Pancreas (tissue), 10 donors: ENCODE data around the gene AGBL1. TPM values are rescaled to one million over a fixed set of nuclear protein-coding genes. Genes with fewer than 3 reads are reported as not detected.

ENCODE experiments used
- ATAC-seq, 4 donors: fragments of 200-7000 bp; cut with Tn5 transposase; one replicate each; pipeline versions ENCODE4 v1.8.0 to v1.9.1; 2020; ENCODE audit warnings: mild to moderate bottlenecking in 4 of 4, moderate library complexity in 4 of 4
- DNase-seq, 6 donors: peaks; one replicate each; pipeline ENCODE4 v3.0.0-alpha.2; 2020
- FAIRE-seq: peaks from 2 replicates; lab custom pipeline; 2012; peaks lifted over from hg19 to GRCh38; lab: Jason Lieb, UNC
- H3K27ac ChIP-seq, 4 donors: fragments of 200-600 bp; sonication (generic); 1 replicate in 3 of 4; 2 replicates in 1 of 4; pipeline versions ENCODE4 v1.5.0 to v1.8.0; 2020
- H3K27me3 ChIP-seq, 4 donors: fragments of 200-600 bp; one replicate each; pipeline ENCODE4 v1.8.0; 2021
- H3K36me3 ChIP-seq, 3 donors: fragments of 200-600 bp; sonication (generic) in 1 of 3; one replicate each; pipeline versions ENCODE4 v1.5.0 to v1.8.0; 2020 to 2021
- H3K4me1 ChIP-seq, 3 donors: fragments of 200-600 bp; one replicate each; pipeline ENCODE4 v1.8.0; 2021
- H3K4me3 ChIP-seq, 4 donors: fragments of 200-600 bp; sonication (generic) in 2 of 4; one replicate each; pipeline versions ENCODE4 v1.5.0 to v1.8.0; 2020 to 2021
- H3K9me3 ChIP-seq, 4 donors: fragments of 200-600 bp; one replicate each; pipeline ENCODE4 v1.8.0; 2021
- WGBS, 2 donors: extraction: QIAGEN DNeasy Blood & Tissue Kit; methylation state at CpG; one replicate each; pipeline ENCODE4 v1.1.7; 2013; 5-methylcytosine and 5-hydroxymethylcytosine counted together
- intact Hi-C, 3 donors: fragments of 100-400 bp; cut with DNase I; formaldehyde crosslinking; loops; one replicate each; pipeline versions ENCODE4 v1.11.1 to v1.14.2; 2022
- polyA plus RNA-seq, 2 donors: library from polyadenylated mRNA; stranded (reverse); fragments of 200-250 nt; gene quantifications; one replicate each; pipeline ENCODE4 v1.2.3, GENCODE V29; 2013
- total RNA-seq, 6 donors: library from RNA; stranded (reverse); fragmentation: NEBNext Ultra II Directional in 4 of 6; extraction: Animal tissue kit (Norgen Biotek cat#: 25700) in 4 of 6; gene quantifications; one replicate each; pipeline versions ENCODE4 v1.2.1 to v1.2.4, GENCODE V29; 2021 to 2023
- TF ChIP-seq, protein P1 (sequence below), 4 donors: fragments of 200-600 bp; sonication (generic) in 3 of 4; IDR thresholded peaks; one replicate each; pipeline versions ENCODE4 v1.5.0 to v1.8.0; 2021; ENCODE audit warnings: antibody characterized with exemption in 4 of 4
- donor health status: healthy with polysubstance abuse.
- donor health status: DM: no; HTN: no; CAD: no; lungs with moderate emphysema.
- donor health status: DM: no; HTN: no; CAD: no.
- donor health status: control.
- donor health status: control.
- donor health status: Bipolar disorder and iron deficiency.
- donor health status: DM: yes; HTN: yes; CAD: no.
- donor health status: DM: no; HTN: no; CAD: no.
- donor health status: DM: no; HTN: no; CAD: no.
- donor health status: DM: yes; HTN: yes; CAD: no.

Gene AGBL1
- total RNA-seq (under 1 TPM in 2 of 6 donors, not detected in 4; 0.05 to 0.06 TPM), polyA plus RNA-seq (under 1 TPM in 1 of 2 donors, not detected in 1; under 0.01 TPM)

DNA sequence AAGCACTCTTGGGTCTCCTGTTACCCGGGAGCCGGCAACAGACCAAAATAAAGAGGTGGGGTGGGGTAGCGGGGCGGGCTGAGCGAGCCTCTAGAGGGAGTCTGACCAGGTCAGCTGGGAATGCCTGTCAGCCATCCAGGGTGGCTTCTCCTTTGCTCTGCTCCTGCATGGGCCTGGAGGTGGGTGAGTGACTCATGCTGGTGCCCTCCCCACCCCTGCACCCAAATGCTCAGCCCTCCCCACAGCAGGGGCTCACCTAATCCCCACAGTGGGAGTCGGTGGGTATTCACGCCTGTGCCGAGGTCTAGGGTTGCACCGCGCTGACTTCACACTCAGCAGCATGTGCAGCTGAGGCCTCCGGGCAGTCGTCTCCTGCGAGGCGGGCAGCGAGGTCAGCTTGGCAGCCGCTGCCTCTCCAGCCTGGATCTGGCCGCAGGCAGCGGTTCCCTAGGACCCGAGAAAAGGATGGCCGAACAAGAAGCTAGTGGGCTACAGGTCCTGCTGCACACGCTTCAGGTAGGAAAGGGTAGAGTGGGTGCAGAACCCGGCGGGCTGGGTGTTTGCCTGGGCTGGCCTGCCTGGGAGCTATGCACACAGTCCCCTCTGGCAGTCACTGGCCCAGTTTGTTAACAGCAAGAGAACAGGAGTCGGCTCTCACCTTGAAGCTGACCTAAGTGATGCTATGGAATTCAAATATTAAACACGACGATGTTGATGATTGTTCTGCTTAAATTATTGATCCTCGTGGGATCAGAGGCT, at the start of gene AGBL1:
TSS of gene AGBL1 (plus strand) at position 364 of the 759 bp plus-strand sequence.
- DNase-seq (no peak), ATAC-seq (no peak), FAIRE-seq (no peak)
- 52 to 62% methylated on average over 27 of the region's 27 CpGs for WGBS, 2 donors
- TF ChIP-seq, protein P1, sequence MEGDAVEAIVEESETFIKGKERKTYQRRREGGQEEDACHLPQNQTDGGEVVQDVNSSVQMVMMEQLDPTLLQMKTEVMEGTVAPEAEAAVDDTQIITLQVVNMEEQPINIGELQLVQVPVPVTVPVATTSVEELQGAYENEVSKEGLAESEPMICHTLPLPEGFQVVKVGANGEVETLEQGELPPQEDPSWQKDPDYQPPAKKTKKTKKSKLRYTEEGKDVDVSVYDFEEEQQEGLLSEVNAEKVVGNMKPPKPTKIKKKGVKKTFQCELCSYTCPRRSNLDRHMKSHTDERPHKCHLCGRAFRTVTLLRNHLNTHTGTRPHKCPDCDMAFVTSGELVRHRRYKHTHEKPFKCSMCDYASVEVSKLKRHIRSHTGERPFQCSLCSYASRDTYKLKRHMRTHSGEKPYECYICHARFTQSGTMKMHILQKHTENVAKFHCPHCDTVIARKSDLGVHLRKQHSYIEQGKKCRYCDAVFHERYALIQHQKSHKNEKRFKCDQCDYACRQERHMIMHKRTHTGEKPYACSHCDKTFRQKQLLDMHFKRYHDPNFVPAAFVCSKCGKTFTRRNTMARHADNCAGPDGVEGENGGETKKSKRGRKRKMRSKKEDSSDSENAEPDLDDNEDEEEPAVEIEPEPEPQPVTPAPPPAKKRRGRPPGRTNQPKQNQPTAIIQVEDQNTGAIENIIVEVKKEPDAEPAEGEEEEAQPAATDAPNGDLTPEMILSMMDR (IDR thresholded peaks at IDR 0.05): no peak
- Histone ChIP-seq H3K9me3 (no peaks in the 10 kb centered on the region), H3K27me3 (no peaks in the 10 kb centered on the region), H3K27ac (no peak within 1 kb of the TSS), H3K4me1 (no peaks in the 10 kb centered on the region), H3K36me3 (no peaks in the 10 kb centered on the region), H3K4me3 (no peak within 1 kb of the TSS)
- intact Hi-C loops: no loop called here

DNA sequence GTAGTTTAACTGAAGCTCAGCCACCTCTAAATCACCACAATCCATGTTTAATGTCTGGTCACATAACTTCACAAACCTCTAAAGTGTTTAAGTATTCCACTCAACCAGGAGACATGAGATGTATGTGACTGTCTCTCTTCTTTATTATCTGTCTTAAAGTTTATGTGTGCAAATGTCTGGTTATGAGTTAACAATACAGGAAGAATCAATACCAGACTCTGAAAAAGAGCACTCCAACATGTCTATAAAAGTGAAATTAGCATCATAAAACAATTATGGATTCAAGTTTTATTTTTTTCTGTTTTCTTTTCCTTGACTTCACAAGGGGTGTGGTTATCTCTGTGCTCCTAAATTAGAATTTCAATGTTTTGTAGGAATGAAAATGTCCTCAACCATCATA, 44.8 kb upstream of the AGBL1 start:
- intact Hi-C loops: no loop called here
- Histone ChIP-seq H3K36me3 (no peaks in the 10 kb centered on the region), H3K9me3 (no peaks in the 10 kb centered on the region), H3K4me3 (no peak overlapping the region), H3K27me3 (peaks cover 0 to 3% (median 0%) of the 10 kb centered on the region in 4 donors), H3K27ac (no peak overlapping the region), H3K4me1 (no peaks in the 10 kb centered on the region)
- TF ChIP-seq, protein P1 (IDR thresholded peaks at IDR 0.05): no peak
- peak; percentile 54 for FAIRE-seq
- no peak for ATAC-seq
- DNase-seq: no peak

DNA sequence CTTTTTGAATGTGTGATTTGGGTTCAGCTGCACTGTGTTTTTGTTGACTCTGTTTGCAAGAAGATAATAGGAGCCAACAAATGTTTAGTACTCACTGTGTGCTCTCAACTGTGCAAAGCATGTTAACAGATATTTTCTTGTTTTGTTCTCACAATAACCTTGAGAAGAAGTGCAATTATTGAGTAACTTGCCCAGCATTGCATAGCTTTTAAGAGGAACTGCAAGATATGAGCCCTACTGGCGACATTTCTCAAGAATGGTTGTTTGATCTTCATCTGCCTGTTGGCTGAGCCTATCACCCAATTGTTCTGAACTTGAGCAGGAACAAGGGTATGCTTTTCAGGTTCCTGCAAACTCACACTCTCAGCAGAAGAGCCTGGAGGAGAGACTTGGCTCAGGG, 43.4 kb upstream of the AGBL1 start:
- Histone ChIP-seq H3K9me3 (no peaks in the 10 kb centered on the region), H3K27ac (no peak overlapping the region), H3K4me3 (no peak overlapping the region), H3K27me3 (peaks cover 0 to 3% (median 0%) of the 10 kb centered on the region in 4 donors), H3K4me1 (no peaks in the 10 kb centered on the region), H3K36me3 (no peaks in the 10 kb centered on the region)
- TF ChIP-seq, protein P1 (IDR thresholded peaks at IDR 0.05): no peak
- FAIRE-seq (no peak), ATAC-seq (no peak), DNase-seq (no peak)
- intact Hi-C loops: no loop called here
- WGBS, 2 donors: 62 to 70% methylated on average over 1 of the region's 1 CpG

- intact Hi-C loops: no loop called here
- Histone ChIP-seq H3K27me3 (peaks cover 0 to 3% (median 0%) of the 10 kb centered on the region in 4 donors), H3K36me3 (no peaks in the 10 kb centered on the region), H3K27ac (no peak overlapping the region), H3K4me1 (no peaks in the 10 kb centered on the region), H3K9me3 (no peaks in the 10 kb centered on the region), H3K4me3 (no peak overlapping the region)
- no peak for DNase-seq
- ATAC-seq: no peak
- WGBS, 2 donors: 82 to 94% methylated on average over 1 of the region's 1 CpG
- no peak for FAIRE-seq
- TF ChIP-seq, protein P1 (IDR thresholded peaks at IDR 0.05): no peak
Measured at GRCh38 chr15:86038491-86038890, 41.2 kb upstream of the AGBL1 start.
